ENCODE data around the gene MKRN2OS.

The MKRN2OS gene

DNA sequence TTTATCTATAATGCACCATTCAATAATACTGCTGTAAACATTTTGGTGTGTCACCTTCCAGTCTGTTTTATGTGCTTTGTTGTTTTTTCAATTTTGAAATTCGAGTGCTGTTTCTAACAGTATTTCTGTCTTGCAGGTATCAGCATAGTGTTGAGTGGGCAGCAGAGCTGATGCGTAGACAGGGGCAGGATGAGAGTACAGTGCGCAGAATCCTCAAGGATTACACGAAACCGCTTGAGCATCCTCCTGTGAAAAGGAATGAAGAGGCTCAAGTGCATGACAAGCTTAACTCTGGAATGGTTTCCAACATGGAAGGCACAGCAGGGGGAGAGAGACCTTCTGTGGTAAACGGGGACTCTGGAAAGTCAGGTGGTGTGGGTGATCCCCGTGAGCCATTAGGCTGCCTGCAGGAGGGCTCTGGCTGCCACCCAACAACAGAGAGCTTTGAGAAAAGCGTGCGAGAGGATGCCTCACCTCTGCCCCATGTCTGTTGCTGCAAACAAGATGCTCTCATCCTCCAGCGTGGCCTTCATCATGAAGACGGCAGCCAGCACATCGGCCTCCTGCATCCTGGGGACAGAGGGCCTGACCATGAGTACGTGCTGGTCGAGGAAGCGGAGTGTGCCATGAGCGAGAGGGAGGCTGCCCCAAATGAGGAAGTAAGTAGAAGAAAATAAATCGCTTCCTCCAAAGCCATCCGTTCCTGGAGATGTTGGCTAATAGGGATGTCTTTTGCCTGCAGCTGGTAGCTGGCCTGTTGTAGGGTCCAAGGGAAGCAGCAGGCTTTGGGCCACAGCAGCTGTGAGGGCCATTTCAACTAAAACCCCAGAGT lies 42.0 kb downstream of the MKRN2OS start:
- Histone ChIP-seq H4K20me1 (ENCODE audit: low read depth, low read length) (no peaks in the 10 kb centered on the region), H3K9ac (ENCODE audit: low read length) (no peak overlapping the region), H2AFZ (ENCODE audit: low read depth, low read length, severe bottlenecking) (no peak overlapping the region), H3K27me3 (ENCODE audit: low read length) (no peaks in the 10 kb centered on the region), H3K27ac (ENCODE audit: low read depth, low read length) (no peak overlapping the region), H3F3A (ENCODE audit: insufficient read depth) (no peaks in the 10 kb centered on the region), H3K4me2 (ENCODE audit: low read depth, low read length, poor library complexity, severe bottlenecking) (no peak overlapping the region), H3K36me3 (ENCODE audit: low read length) (no peaks in the 10 kb centered on the region), H3K9me2 (replicated peaks; ENCODE audit: insufficient read depth, low read length) (no peaks in the 10 kb centered on the region), H3K9me3 (ENCODE audit: insufficient read depth, low read length) (no peaks in the 10 kb centered on the region), H3K79me2 (ENCODE audit: insufficient read depth, low read length) (no peaks in the 10 kb centered on the region), H3K4me3 (ENCODE audit: insufficient read depth, low read length, poor library complexity, severe bottlenecking) (no peak overlapping the region)
- TF ChIP-seq, protein P1, sequence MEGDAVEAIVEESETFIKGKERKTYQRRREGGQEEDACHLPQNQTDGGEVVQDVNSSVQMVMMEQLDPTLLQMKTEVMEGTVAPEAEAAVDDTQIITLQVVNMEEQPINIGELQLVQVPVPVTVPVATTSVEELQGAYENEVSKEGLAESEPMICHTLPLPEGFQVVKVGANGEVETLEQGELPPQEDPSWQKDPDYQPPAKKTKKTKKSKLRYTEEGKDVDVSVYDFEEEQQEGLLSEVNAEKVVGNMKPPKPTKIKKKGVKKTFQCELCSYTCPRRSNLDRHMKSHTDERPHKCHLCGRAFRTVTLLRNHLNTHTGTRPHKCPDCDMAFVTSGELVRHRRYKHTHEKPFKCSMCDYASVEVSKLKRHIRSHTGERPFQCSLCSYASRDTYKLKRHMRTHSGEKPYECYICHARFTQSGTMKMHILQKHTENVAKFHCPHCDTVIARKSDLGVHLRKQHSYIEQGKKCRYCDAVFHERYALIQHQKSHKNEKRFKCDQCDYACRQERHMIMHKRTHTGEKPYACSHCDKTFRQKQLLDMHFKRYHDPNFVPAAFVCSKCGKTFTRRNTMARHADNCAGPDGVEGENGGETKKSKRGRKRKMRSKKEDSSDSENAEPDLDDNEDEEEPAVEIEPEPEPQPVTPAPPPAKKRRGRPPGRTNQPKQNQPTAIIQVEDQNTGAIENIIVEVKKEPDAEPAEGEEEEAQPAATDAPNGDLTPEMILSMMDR (IDR thresholded peaks at IDR 0.05; ENCODE audit: insufficient read depth, low read length, poor library complexity, severe bottlenecking), result no peak
- TF ChIP-seq EZH2phosphoT487 (conservative IDR thresholded peaks at IDR 0.05; ENCODE audit: low read length), result no peak

DNA sequence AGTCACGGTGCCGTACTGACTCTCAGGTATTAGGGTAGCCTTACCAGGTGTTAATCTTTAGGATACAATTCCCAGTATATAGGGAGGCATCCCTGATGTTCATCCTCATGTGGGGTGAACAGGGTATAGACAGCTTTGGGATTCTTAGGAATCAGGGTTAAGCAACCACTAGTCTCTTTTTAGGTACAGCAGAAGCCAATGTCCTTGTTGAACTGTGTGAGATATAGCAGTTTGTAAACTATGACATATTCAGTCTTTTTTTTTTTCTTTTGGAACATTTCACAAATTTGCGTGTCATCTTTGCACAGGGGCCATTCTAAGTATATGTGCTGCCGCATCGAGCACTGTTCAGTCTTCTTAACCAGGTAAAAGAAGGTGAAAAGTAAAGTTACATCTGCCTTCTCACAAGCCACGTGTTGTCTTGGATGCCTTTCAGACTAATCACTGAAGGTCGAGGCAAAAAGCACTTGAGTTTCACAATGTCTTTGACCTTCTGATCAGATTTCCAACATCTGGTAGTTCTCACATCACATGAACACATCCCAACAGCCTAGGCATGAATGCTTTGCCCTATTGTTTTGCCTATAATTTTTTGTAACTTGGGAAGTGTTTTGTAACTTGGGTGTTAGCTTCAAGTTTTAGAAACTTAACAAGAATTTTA lies 43.8 kb downstream of the MKRN2OS start:
- H3K36me3 ChIP-seq (ENCODE audit: low read length), result no peaks in the 10 kb centered on the region
- H3K27me3 ChIP-seq (ENCODE audit: low read length), result no peaks in the 10 kb centered on the region
- no peak overlapping the region for H3K4me2 ChIP-seq (ENCODE audit: low read depth, low read length, poor library complexity, severe bottlenecking)
- H3K27ac ChIP-seq (ENCODE audit: low read depth, low read length), result no peak overlapping the region
- H3K9ac ChIP-seq (ENCODE audit: low read length), result no peak overlapping the region
- no peak overlapping the region for H3K4me3 ChIP-seq (ENCODE audit: insufficient read depth, low read length, poor library complexity, severe bottlenecking)
- no peak for TF ChIP-seq EZH2phosphoT487 (conservative IDR thresholded peaks at IDR 0.05; ENCODE audit: low read length)
- TF ChIP-seq, protein P1 (IDR thresholded peaks at IDR 0.05; ENCODE audit: insufficient read depth, low read length, poor library complexity, severe bottlenecking), result no peak
- no peaks in the 10 kb centered on the region for H3K9me3 ChIP-seq (ENCODE audit: insufficient read depth, low read length)
- no peaks in the 10 kb centered on the region for H3K9me2 ChIP-seq (replicated peaks; ENCODE audit: insufficient read depth, low read length)
- H2AFZ ChIP-seq (ENCODE audit: low read depth, low read length, severe bottlenecking), result no peak overlapping the region
- no peaks in the 10 kb centered on the region for H3F3A ChIP-seq (ENCODE audit: insufficient read depth)
- H3K79me2 ChIP-seq (ENCODE audit: insufficient read depth, low read length), result no peaks in the 10 kb centered on the region
- H4K20me1 ChIP-seq (ENCODE audit: low read depth, low read length), result no peaks in the 10 kb centered on the region

DNA sequence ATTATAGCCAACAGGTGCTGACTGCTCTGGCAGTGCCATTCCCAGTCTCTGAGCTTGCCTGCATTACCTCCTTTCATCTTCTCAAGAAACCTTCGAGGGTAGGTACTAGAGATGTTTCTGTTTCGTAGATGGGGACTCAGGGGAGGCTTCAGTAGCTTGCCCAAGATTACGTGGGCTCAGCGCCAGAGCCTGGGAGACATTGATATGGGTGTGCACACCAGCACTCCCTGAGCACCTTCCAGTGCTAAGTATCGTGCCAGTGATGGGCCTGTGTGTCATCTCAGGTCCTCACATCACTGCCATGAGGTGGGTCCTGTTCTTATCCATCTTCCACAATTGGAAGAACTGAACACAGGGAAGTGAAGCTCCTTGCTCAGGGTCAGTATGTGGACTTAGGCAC lies 45.8 kb downstream of the MKRN2OS start:
- no peaks in the 10 kb centered on the region for H3K9me3 ChIP-seq (ENCODE audit: insufficient read depth, low read length)
- no peaks in the 10 kb centered on the region for H4K20me1 ChIP-seq (ENCODE audit: low read depth, low read length)
- no peaks in the 10 kb centered on the region; the same call in 1 of the 2 replicates for H3K36me3 ChIP-seq (ENCODE audit: low read length)
- H3K27me3 ChIP-seq (ENCODE audit: low read length), result no peaks in the 10 kb centered on the region
- H2AFZ ChIP-seq (ENCODE audit: low read depth, low read length, severe bottlenecking), result no peak overlapping the region
- no peaks in the 10 kb centered on the region for H3K9me2 ChIP-seq (replicated peaks; ENCODE audit: insufficient read depth, low read length)
- no peaks in the 10 kb centered on the region for H3F3A ChIP-seq (ENCODE audit: insufficient read depth)
- TF ChIP-seq, protein P1 (IDR thresholded peaks at IDR 0.05; ENCODE audit: insufficient read depth, low read length, poor library complexity, severe bottlenecking), result no peak
- no peak for TF ChIP-seq EZH2phosphoT487 (conservative IDR thresholded peaks at IDR 0.05; ENCODE audit: low read length)
- H3K9ac ChIP-seq (ENCODE audit: low read length), result no peak overlapping the region
- H3K27ac ChIP-seq (ENCODE audit: low read depth, low read length), result no peak overlapping the region
- no peak overlapping the region for H3K4me2 ChIP-seq (ENCODE audit: low read depth, low read length, poor library complexity, severe bottlenecking)
- H3K4me3 ChIP-seq (ENCODE audit: insufficient read depth, low read length, poor library complexity, severe bottlenecking), result no peak overlapping the region
- H3K79me2 ChIP-seq (ENCODE audit: insufficient read depth, low read length), result no peaks in the 10 kb centered on the region

All from SU-DHL-6 (cell line).